AG09319 (cell line): ENCODE data around the gene RNF169.

Experiments
- DNase-seq: peaks from one replicate; pipeline ENCODE4 v3.0.0-alpha.2; 2010; ENCODE audit warnings: low read depth; ENCODE audit errors: extremely low read depth
- TF ChIP-seq, protein P1 (sequence below): IDR thresholded peaks from 2 replicates; pipeline ENCODE4 v1.5.1; 2011; ENCODE audit warnings: low read depth, mild to moderate bottlenecking, inconsistent platforms, low read length, moderate library complexity

Gene RNF169

GRCh38 chr11:74809801-74810200 lies 61.2 kb downstream of the RNF169 start:
- no peak for DNase-seq

DNA sequence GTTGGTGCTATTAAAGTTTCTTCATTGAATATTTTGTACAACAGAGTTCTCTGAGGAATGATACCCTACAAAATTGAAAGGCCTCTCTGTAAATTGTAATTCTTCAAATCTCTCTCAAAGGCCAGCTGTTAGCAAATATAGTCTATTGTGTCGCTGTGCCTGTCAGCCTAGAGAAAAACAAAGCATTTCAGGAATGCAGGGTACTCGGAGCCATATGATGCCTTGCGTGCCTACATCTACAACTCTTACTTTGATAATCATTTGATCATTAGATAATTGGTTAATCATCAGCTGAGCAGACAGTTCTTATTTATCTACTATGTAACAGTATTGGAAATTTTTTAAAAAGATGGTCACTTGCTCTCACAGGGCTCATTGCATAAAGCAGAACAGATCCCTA lies 67.3 kb downstream of the RNF169 start:
- DNase-seq: no peak
- TF ChIP-seq, protein P1, sequence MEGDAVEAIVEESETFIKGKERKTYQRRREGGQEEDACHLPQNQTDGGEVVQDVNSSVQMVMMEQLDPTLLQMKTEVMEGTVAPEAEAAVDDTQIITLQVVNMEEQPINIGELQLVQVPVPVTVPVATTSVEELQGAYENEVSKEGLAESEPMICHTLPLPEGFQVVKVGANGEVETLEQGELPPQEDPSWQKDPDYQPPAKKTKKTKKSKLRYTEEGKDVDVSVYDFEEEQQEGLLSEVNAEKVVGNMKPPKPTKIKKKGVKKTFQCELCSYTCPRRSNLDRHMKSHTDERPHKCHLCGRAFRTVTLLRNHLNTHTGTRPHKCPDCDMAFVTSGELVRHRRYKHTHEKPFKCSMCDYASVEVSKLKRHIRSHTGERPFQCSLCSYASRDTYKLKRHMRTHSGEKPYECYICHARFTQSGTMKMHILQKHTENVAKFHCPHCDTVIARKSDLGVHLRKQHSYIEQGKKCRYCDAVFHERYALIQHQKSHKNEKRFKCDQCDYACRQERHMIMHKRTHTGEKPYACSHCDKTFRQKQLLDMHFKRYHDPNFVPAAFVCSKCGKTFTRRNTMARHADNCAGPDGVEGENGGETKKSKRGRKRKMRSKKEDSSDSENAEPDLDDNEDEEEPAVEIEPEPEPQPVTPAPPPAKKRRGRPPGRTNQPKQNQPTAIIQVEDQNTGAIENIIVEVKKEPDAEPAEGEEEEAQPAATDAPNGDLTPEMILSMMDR: no peak

More at GRCh38 chr11:74809801-74810200, 61.2 kb downstream of the RNF169 start:
- TF ChIP-seq, protein P1: no peak

- DNase-seq: no peak
- TF ChIP-seq, protein P1: no peak
Measured at GRCh38 chr11:74816664-74817063, 68.0 kb downstream of the RNF169 start.

DNA sequence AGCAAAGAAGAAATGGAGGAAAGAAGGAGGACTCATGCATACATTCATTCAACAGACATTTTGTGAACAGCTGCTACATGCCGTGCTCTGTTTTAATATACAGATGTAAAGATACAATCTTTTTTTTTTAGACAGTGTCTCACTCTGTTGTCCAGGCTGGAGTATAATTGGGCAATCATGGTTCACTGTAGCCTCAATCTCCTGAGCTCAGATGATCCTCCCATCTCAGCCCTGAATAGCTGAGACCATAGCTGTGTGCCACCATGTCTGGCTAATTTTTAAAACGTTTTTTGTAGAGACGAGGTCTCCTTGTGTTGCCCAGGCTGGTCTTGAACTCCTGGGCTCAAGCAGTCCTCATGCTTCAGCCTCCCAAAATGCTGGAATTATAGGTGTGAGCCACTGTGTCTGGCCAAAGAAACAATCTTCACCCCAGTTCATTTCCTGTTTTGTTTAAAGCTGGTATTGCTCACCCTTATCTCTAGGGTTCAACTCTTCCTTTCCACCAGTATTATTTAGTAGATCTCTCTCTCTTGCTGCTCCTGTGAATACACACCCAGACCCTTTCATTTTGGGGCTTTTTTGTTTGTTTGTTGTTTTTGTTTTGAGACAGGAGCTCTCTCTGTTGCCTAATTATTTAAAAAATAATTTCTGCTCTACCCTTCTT lies 69.8 kb downstream of the RNF169 start:
- no peak for DNase-seq

DNA sequence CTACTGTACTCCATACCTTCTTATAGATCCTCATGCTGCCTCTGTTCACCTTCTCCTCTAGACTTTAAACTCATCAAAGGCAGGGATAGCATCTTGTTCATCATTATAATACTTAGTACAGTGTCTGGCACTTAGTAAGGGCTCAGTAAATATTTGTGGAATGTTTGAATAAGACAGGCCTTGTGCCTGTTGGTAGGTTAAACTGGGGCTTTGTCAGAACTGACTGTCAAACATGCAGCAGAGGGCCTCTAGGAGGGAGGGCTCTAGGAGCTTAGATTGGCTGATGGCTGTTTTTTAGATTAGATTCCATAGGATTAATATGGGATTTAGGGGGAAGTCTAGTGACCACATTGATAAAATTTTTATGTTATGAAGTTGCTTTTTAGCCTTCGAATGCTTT lies 70.8 kb downstream of the RNF169 start:
- TF ChIP-seq, protein P1: no peak
- DNase-seq: no peak

More for the DNA sequence above, 69.8 kb downstream of the RNF169 start:
- TF ChIP-seq, protein P1: no peak

DNA sequence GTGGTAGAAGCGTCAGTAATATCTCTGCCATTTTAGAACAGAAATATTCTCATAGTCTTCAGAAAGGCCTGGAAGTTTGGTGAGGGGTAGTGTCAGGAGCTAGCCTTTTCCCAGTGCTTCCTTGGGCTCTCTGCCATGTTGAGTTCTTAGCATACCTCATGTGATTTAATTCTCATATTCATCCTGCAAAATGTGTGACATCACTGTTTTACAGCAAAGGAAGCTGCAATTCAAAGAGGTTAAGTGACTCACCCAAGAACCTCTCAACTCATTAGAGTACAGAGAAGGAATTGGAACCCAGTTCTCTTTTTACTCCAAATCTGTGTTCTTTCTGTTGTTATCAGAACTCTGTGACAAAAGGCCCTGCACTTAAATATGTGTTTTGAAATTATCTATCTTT lies 72.1 kb downstream of the RNF169 start:
- DNase-seq: peak; percentile 52
- TF ChIP-seq, protein P1: no peak

DNA sequence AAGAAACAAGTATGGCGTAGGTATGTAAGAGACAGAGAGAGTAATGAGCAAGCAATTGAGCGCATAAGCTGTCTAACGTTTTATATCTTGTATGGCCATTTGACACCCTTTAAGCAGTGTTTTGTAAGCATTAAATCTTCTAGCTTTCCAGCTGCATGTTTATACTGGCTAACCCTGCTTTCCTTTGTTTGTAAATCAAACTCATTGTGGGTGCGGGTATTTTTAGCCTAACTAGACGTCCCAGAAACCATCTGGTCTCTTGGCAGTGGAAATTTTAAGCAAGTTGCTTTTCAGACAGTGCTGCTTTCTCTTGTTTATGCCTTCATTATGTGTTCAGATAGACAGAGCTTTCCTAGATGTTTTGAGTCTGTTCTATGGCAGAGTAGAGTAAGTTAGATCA lies 73.5 kb downstream of the RNF169 start:
- TF ChIP-seq, protein P1: no peak
- DNase-seq: peak; percentile 52
